Activated T-cell treated with anti-CD3 and anti-CD28 coated beads for 1 hour (primary cell): Measurements from ENCODE around the gene TRMT44.
"Not testable (repeated sequence)": the region's sequence is repeated elsewhere in the genome, so short reads cannot be mapped to it uniquely, and the experiment has no call there.

ENCODE experiments used
- DNase-seq: peaks from one replicate; pipeline ENCODE4 v3.0.0-alpha.2; 2020; ENCODE audit warnings: low read depth

Gene TRMT44

DNA sequence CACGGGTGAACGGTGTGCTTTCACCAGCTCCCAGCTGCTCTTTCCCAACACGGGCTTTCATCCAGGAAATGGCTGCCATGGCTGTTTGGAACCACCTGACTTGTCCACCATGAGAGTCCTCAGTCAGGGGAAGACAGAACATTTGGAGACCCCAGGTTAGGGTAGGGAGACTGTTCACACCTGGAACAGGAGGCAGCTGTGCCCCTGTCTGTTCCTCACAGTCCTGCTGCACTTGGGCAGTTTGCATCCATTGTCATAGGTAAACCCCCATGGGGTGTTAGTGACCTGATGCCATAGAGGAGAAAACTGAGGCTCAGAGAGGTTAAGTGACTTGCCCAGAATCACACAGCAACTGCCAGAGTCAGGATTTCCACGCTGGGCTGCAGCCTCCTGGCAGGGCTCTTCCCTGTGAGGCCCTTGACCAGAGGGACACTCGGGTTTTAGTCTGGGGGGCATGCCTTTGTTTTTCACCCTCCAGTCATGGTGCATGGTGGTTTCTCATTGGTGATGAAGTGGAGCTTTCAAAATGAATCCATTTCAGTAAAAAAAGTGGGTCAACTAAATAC, 54.5 kb downstream of the TRMT44 start:
- no peak for DNase-seq

DNA sequence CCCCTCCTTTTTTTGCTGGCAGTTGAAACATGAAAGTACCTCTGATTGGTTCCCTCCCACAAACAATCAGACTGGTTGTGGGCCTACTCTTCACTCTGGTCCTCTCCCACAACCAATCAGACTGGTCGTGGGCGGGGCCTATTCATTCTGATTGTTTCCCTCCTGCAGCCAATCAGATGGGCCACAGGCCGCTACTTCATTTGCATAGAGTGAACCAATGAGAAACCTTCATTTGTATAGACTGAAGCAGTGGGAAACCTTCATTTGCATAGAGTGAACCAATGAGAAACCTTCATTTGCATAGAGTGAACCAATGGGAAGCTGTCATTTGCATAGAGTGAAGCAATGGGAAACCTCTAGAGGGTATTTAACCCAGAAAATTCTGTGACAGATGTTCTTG, 55.2 kb downstream of the TRMT44 start:
- DNase-seq, result no peak

DNA sequence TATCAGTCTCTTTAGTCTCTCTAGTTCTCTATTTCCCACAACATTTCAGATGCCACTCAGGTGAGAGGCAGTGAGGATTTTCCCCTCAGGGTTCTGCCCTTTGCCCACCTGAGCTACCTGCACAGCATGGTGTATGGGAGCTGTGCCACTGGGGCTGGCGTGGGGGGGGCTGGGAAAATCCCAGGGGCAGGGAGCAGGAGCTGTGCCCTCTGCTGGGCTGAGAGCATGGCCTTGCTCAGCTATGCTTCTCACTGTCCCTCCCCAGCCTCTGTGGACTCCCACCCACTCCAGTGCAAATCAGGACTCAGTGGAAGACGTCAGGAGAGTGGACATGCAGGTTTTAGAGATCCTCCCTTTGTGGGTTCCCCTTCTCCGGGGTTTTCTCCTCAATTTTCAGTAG, 57.2 kb downstream of the TRMT44 start:
- DNase-seq, result no peak

DNA sequence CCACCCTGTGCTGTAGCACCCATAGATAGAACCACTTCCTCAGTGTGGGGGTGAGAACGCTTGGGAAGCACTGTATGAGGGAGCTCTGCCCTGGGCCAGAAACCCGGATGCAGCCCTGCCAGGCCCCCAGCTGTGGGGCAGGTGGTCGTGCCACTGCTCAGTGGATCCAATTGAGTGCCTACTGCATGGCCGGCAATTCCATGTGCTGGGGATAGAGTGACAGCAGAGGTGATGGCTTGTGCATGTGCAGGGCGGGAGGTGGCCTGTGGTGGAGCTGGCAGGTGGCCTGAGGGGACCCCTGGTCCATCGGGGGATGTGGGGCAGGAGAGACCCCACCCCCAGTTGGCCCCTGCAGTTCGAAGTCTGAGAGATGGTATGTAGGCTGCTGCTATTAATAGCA, 60.4 kb downstream of the TRMT44 start:
- no peak for DNase-seq

DNA sequence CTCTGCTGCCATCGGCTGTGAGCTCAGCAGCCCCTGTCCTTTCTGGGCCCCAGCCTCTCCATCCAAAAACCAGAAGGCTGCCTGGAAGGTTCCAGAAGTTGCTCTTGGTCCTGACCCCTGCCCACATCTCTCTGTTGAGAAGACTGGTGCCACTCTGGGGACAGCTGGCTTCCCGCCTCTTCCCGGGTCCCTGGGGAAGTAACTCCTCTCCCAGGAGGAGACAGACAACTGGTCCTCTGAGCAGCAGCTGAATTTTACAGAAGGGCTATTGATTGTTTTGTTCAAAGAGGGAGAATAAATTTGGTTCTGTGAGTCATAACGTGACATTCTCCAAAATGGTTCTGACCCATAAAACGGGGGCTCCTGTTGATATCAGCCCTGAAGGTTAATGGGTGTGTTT, 61.2 kb downstream of the TRMT44 start:
- no peak for DNase-seq

DNA sequence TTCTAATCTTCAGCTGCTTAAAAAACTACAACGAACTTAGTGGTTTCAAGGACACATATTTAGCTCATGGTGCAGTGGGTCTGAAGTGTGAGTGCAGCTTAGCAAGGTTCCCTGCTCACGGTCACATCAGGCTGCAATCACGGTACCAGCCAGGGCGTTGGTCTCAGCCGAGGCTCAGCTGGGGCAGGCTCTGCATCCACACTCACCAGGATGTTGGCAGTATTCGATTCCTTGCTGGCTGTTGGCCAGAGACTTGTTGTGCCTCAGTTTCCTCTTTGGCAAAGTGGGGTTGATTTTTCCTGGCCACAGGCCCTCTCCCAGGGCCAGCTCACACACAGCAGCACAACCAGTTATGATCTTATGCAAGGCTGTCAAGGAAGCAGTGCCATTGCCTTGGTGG, 61.8 kb downstream of the TRMT44 start:
- no peak for DNase-seq

DNA sequence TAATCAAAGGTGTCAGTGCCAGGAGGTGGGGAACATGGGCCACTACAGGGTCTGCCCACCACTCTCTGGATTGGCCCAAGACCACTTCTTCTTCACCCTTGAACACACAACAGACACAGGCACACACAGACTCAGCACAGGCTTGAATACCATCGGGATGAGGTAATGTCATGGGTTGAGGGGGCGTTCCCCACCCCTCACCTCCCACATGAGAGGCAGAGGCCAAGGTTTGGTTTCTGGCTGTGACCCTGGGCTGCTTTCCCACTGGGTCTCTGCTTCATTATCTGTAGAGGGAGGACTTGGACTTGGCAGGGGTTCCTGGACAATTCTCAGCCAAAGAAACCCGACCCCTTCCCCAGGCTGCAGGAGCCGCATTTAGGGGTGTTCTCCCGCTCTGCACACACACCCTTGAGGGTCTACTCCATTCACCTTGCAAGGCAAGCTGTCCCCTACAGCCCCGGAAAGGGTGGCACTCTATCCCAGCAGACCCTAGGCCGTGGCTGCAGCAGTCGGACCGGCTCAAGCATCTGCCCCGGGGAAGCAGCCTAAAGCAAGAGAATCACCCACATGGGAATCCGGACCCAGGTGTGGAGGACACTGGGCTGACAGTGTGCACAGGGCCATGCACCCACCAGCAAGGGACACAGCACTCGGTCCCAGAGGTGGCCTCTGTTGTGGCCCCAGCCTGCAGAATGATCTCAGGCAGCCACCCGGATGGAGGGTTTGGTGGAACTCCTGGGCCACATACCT, 62.4 kb downstream of the TRMT44 start:
- DNase-seq, result no peak

DNA sequence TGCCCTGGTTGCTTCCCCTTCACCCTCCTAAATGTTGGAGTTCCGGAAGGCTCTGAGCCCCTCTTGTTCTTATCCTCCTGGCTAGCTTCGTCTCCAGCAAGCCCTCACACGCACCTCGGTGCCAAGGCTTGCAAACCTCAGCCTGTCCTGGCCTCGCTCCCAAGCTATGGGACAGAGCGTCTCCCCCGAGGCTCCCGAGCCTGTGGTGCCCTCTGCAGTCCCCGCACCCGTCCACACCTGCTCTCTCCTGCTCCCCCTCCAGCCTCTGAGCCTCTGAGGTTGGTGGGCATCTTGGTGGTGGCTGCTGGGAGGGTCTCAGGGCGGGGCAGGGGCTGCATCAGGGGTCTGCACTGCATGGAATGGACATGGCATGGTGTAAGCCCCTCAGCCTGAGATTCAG, 63.2 kb downstream of the TRMT44 start:
- no peak for DNase-seq

DNA sequence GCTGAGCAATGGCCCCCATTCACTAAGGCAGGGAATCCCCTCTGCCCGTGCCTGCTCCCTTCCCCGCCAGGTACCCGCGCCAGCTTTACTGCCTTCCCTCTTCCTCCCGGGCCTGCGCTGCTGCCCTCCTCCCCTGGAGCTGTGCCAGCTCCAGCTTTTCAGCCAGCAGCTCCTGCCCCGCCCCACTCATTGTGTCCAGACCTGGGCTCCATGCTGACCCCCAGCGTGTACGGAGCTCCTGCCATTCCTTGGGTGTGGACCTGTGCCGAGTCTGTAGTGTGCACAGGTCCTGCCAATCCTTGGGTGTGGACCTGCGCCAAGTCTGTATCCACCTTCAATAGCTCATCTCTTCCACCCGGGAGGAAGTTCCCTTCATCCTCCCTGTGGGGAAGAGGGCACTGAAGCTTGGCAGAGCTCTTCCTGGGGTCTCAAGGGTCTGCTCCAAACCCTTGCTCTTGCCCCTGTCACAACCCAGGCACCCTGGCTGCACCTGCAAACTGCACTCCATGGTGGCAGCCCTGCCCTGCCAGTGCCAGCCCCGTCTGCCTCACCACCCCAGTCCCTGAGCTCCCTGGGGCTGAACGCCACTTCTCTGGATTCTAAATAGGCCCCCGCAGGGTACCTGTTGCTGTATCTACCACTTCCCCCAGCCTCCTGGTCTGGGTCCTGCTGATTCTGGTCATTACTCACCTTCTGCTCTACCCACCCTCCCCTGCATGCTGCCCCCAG, 63.9 kb downstream of the TRMT44 start:
- DNase-seq, result no peak

DNA sequence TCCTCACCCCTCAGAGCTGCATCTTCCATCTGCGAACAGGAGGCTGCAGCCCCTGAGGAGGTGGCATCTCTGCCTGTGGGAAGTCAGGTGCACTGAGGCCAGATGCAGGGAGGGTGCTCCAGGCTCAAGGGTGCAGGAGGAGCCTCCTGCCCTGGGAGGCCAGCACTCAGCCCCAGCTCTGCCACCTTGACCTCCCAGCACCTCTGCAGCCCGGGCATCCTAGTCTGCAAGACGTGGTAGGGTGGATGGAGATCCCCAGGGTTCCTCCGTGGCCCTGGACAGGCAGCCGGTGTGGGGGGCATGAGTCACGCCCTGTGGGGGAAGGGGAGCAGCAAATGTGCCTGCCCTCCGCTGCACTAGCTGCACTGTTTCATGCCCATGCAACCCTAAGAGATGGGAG, 64.7 kb downstream of the TRMT44 start:
- no peak for DNase-seq

DNA sequence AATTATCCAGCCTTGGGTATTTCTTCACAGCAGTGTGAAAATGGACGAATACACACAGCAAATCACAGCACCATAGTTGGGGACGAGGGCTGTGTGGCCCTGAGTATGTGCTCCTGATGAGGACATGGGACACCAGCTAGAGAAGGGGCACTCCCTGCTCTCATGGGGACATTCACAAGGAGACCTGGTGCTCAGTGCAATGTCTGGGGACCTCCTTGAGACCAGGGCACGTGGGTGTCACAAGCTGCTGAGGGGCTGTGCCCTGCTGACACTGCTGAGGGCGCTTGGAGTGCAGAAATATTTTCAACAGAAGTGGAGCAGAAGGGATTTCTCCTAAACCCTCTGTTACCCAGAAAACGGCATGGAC, 65.4 kb downstream of the TRMT44 start:
- DNase-seq, result no peak

DNA sequence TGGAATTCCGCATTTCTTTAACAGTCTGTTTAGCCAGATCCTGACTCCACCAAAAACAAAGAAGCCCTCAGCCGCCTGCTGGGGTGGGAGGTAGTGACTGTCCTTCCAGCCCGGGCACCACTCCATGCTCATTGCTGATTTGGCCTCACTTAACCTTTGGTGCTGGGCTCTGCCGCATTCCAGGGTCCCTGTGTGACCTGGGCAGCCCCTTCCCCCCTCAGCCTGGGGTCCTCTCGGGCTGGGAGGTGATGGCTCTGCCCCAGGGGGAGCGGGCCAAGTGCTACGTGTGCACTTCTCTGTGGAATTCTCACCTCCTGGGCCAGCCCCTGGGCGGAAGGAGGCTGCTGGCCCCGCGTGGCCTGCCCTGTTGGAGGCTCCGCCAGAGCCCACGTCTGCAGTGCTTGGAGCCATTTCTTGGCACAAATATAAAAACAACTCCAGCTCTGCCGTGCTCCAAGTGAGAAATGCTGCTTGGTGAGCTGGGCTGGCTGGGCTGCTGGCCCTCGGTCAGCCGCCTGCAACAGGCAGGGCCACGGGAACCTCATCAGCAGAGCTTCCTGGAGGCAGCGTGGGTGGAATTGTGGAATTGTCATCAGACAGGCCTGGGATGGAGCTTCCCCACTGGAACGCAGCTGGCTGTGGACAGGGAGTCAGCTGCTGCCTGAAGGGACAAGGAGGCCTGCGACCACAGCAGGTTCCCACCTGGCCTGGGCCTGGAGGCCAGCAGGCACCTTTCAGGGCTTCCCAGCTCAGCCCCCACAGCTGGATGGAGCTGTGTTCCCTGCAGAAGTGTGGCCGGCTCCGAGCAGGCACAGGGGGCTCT, 66.0 kb downstream of the TRMT44 start:
- DNase-seq, result no peak

DNA sequence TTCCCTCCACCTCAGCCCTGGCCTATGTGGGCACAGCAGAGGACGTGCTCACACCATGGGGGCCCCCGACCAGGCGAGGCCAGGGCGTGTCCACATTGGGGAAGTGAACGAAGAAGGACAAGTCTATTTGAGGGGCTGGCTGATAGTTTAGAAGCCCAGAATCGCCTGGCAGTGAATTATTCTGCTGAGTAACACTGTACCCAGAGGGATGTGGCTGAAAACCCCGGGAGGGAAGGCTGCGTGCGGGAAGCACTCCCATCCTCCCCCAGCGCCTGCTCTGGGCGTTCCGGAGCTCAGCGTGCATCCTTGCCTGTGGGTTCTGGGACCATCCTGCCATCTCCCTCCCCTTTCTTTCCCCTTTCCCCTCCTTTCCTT, 66.6 kb downstream of the TRMT44 start:
- DNase-seq, result no peak

DNA sequence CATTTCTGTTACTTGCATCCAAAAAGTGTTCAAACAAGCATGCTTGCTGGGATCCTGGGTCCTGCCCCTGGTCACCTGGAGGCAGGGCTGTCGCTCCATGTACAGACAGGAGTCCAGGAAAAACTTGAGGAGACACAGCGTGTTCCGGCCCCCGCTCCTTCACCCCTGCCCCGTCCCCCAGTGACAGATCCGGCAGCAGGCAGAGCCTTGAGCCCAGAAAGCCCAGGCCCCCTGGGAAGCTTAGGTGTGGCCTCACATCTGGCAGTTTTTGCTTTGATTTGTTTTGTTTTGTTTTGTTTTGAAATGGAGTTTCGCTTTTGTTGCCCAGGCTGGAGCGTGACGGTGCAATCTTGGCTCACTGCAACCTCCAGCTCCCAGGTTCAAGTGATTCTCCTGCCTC, 67.0 kb downstream of the TRMT44 start:
- DNase-seq, result no peak

DNA sequence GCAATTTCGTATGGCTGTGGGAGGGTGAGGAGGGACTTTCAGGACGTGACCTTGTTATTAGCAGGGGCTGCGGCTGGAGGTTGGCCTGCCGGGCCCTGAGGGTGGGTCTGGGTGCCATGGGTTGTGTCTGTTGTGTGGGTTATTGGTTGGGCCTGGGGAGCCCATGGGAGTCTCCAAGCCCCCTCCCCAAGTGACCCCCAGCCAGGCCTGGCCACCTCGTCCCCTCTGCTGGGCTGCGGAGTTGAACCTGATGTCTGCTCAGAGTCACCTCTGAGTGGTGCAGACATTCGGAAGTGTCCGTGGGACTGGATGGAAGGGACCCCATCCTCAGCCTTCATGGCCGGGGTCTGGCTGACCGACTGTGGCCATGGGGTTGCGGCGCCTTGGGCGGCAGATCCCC, 67.7 kb downstream of the TRMT44 start:
- DNase-seq, result no peak

DNA sequence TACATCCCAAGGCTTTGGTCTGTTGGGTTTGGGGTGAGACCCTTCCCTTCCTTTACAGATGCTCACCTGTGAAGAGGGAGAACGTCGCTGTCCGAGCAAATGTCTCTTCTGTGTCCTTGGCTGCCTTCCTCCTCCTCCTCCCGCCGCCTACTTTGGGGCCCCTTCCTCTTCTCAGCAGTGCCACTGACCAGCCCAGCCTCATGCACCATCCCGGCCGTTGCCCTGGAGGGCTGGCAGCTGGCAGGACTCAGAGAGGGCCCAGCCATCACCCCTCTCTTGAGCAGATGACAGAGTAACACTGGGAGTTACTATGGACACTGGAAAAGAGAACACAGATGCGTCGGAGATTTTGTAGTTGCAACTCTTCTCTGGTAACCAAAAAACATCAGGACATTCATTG, 68.2 kb downstream of the TRMT44 start:
- no peak for DNase-seq

DNA sequence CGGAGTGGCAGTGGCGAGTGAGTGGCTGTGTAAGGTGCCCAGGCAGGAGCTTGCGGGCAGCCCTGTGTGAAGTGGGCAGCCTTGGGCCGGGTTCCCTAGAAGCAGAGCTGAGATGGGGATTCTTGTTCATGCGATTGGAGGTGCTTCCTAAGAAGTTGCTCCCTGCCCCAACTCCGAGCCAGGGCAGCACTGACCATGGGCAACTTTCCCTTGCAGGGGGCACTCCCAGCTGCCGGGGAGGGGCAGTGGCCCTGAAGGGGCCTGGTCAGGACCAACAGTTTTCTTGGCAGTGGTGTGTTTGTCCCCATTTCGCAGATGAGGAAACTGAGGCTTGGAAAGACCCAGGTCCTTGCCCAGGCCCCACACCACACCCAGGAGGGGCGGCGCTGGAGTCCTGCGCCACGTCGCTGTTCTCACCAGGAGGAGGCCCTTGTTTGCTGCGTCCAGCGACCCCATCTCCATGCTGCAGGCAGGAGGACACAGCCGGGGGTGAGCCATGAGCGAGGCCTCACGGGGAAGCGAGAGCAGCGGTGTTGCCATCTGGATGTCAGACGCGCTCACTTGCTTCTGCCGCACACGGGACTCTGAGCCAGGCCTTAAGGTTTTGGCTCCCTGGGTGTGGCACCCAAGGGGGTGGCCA, 68.9 kb downstream of the TRMT44 start:
- DNase-seq, result no peak

DNA sequence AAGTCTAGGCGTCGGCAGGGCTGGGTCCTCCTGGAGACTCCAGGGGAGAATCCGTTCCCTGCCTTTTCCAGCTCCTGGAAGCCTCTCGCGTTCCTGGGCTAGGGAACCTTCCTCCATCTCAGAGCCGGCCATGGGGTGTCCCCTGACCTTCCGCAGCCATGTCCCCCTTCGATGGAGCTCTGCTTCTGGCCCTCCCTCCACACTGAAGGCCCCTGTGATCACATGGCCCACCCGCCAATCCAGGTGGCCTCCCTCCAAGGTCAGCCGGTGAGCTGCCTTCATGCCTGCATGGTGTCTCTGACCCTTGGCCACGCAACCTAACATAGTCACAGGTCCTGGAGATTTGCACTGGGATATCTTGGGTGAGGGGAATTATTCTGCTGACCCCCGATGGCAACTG, 69.6 kb downstream of the TRMT44 start:
- no peak for DNase-seq

DNA sequence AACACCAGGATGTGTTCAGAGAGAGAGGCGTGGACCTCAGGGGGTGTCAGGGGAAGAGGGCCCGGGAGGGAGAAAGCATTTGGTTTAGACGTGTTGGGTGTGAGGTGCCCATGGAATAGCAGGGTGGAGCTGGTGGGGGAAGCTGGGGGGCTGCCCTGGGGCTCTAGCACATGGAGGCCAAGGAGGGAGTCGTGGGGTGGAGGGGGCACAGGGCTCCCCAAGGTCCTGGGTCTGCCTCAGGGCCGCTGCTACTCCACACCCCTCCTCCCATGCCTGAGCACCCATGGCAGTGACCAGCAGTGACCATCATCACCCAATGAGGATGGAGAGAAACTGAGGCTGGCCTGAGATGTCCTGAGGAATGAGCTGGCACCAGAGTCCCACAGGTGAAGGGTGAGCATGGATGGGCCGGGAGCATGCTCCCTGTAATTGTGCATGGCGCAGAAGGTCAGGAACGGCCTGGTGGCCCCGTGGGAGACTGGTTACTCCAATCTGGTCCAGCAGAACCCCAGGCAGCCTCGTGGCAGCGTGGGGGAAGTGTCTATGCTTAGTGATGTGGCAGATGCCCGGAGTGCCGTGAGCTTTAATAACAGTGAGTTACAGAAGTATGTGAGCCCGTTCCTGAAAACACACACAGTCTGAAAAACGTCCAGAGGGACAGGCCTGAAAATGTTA, 70.2 kb downstream of the TRMT44 start:
- no peak for DNase-seq

DNA sequence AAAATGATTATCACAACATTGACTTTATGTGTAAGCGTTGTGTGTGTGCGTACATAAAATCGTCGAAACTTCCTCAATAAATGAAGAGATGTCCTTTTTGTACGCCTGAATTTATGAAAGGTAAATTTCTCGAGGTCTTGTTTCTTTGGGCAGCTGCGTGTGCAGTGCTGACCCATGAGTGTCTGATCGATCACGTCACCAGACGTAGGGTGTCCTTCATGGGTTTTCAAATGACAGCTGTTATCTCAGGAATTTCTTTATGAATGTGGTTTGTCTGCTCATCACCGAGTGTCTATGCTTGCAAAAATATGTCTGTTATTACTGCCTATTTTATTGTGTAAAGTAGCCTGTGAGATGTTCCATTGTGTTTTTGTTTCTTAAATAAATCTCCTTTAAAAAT, 71.9 kb downstream of the TRMT44 start:
- DNase-seq, result no peak

DNA sequence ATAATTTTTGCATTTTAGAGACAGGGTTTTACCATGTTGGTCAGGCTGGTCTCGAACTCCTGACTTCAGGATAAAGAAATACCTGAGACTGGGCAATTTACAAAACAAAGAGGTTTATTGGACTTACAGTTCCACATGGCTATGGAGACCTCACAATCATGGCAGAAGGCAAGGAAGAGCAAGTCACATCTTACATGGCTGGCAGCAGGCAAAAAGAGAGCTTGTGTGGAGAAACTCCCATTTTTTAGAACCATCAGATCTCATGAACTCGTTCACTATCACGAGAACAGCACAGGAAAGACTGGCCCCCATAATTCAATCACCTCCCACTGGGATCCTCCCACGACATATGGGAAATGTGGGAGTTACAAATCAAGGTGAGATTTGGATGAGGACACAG, 72.5 kb downstream of the TRMT44 start:
- DNase-seq, result not testable (repeated sequence)

DNA sequence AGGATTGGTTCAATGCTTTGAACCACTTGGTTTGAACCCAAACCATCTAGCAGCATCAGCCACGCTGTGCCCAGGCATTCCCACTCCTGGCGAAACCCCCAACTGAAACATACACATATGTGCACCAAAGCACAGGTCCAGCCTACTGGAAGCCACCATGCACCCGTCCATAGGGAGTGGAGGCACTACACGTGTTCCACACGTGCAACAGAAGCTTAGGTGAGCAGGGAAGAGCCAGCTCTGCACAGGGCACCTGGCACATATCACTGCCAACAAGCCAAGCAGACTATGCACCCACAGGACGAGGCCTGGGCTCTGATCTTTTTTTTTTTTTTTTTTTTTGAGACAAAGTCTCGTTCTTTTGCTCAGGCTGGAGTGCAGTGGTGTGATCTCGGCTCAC, 73.4 kb downstream of the TRMT44 start:
- no peak for DNase-seq
